Muscle layer of colon (tissue), 2 donors: ENCODE measurements around the gene DUSP6.

Experiments
- H3K27ac ChIP-seq: one replicate; pipeline ENCODE4 v1.7.0; 2013; ENCODE audit warnings: low read depth, mild to moderate bottlenecking, low read length, moderate library complexity
- H3K27me3 ChIP-seq, 2 donors: one replicate each; pipeline ENCODE4 v1.7.0; 2013; ENCODE audit warnings: low read length in 2 of 2, mild to moderate bottlenecking in 2 of 2; ENCODE audit not compliant: insufficient read depth in 2 of 2, control insufficient read depth in 1 of 2
- H3K36me3 ChIP-seq: one replicate; pipeline ENCODE4 v1.7.0; 2013; ENCODE audit warnings: mild to moderate bottlenecking, low read length; ENCODE audit not compliant: insufficient read depth
- H3K4me1 ChIP-seq: one replicate; pipeline ENCODE4 v1.7.0; 2013; ENCODE audit warnings: mild to moderate bottlenecking, low read length; ENCODE audit not compliant: insufficient read depth
- H3K4me3 ChIP-seq, 2 donors: one replicate each; pipeline ENCODE4 v1.7.0; 2013; ENCODE audit warnings: low read length in 2 of 2, low read depth in 1 of 2, mild to moderate bottlenecking in 1 of 2, moderate library complexity in 1 of 2
- H3K9ac ChIP-seq: one replicate; pipeline ENCODE4 v1.7.0; 2013; ENCODE audit warnings: low read length
- H3K9me3 ChIP-seq: one replicate; pipeline ENCODE4 v1.7.0; 2013; ENCODE audit warnings: mild to moderate bottlenecking, low read length
- donor health status: abdominal sarcoma.
- donor health status: Adenocarcinoma of cecum.

DUSP6 gene

DNA sequence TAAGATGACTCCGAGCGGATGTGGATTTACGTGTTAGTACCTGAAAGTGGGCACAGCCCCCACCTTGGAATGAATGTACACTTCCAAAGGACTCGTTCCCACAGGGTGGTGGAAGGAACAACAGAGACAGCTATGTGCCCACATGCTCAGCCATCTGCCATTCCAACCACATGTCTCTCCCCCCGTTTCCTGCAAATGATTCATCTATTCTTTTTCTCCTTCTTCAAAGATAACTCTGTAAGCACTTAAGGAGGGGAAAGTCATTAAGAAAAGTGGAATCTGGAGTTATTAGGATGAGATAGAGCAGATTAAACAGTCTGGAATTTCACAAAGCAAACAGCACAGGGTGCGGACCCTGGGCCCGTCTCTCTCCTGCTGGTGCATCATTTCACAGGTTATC is 18.5 kb upstream of the DUSP6 start:
- H3K4me1 ChIP-seq = peaks cover 5% of the 10 kb centered on the region
- no peaks in the 10 kb centered on the region for H3K9me3 ChIP-seq
- H3K4me3 ChIP-seq = no peak overlapping the region
- no peak overlapping the region for H3K27ac ChIP-seq
- no peaks in the 10 kb centered on the region for H3K36me3 ChIP-seq
- H3K27me3 ChIP-seq = no peaks in the 10 kb centered on the region
- H3K9ac ChIP-seq = no peak overlapping the region

DNA sequence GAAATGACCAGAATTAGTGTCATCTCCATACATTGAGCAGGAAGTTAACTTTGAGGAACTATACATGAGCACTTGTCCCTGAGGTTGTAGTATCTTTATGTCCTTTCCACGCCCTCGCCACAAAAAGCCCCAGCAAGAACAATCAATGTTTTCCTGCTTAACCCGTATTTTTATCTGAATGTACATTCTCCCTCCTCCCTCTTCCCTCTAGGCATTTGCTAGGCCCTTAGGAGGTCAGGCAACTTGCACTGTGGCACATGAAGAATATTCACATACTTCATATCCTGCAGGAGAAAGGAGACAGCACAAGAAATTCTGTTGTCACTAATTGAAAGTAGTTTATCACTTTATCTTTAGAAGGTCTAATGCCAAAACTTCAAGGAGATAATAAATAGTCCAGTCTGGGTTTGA is 18.1 kb upstream of the DUSP6 start:
- Histone ChIP-seq H3K9ac (no peak overlapping the region), H3K4me1 (peaks cover 5% of the 10 kb centered on the region), H3K9me3 (no peaks in the 10 kb centered on the region), H3K27me3 (no peaks in the 10 kb centered on the region), H3K4me3 (no peak overlapping the region), H3K27ac (no peak overlapping the region), H3K36me3 (no peaks in the 10 kb centered on the region)

DNA sequence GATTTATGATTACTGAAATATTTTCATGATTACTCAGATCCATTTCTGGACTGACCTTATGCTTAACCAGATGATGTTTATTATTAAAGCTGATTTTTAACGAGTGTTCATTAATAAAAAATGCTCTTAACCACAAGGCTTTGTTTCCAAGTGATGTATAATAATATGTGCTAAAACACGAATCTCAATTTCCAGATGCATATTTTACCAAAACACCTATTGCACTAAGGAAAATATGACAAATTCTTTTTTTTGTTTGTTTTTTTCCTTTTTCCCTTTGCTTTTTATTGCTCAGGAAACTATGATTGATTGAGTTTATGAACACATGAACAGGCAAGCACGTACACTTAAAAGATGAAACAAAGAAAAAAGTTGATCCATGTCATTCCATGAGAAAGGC is 16.9 kb upstream of the DUSP6 start:
- H3K4me1 ChIP-seq = peaks cover 5% of the 10 kb centered on the region
- no peaks in the 10 kb centered on the region for H3K27me3 ChIP-seq
- H3K4me3 ChIP-seq = no peak overlapping the region
- H3K36me3 ChIP-seq = no peaks in the 10 kb centered on the region
- H3K9me3 ChIP-seq = no peaks in the 10 kb centered on the region
- H3K9ac ChIP-seq = no peak overlapping the region
- H3K27ac ChIP-seq = no peak overlapping the region

DNA sequence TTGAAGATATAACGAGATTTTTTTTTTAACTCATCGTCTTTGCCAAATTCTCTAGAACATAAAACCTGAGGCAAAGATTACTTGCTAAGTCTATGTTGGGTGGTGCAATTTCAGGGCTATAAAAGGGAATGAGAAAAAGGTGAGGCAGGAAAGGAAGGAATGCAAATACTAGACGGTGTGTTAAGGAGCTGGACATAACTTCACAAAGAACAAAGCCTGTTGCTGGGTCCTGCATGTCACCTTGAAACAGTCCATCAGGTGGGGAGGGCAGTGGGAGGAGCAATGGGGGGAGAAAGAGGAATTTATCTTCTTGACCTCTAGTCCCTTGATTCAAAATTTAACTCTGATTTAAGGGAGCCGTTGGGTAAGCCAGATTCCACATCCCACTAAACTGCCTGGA is 16.1 kb upstream of the DUSP6 start:
- H3K9me3 ChIP-seq = no peaks in the 10 kb centered on the region
- H3K27ac ChIP-seq = no peak overlapping the region
- no peak overlapping the region for H3K4me3 ChIP-seq
- no peaks in the 10 kb centered on the region for H3K27me3 ChIP-seq
- H3K9ac ChIP-seq = no peak overlapping the region
- H3K36me3 ChIP-seq = no peaks in the 10 kb centered on the region
- no peaks in the 10 kb centered on the region for H3K4me1 ChIP-seq

DNA sequence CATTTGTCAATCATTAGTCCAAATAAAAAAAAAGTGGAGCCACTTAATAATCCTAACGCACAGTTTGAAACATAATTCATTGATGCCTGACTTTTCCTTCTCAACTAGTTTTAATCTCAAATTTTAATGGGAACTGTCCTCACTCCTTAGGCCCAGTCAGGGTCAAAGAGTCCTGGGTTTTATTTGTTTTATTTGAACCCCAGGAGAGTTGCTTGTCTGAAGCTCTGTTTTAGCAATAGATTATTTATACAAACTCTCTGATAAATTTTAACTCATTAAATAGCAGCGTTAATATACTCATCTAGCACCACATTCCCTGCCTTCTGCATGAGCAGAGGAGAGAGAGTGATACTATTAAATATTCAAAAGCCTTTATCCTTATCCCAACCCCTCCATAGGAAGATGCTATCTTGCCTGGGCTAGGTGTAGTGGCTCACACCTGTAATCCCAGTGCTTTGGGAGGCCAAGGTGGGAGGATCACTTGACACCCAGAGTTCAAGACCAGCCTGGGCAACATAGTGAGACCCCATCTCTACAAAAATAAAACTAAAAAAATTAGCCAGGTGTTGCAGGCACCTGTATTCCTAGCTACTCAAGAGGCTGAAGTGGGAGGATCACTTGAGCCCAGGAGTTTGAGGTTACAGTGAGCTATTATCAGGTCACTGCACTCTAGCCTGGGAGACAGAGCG is 14.5 kb upstream of the DUSP6 start:
- Histone ChIP-seq H3K36me3 (peaks cover 6% of the 10 kb centered on the region), H3K4me1 (no peaks in the 10 kb centered on the region), H3K27ac (no peak overlapping the region), H3K9me3 (no peaks in the 10 kb centered on the region), H3K9ac (no peak overlapping the region), H3K4me3 (no peak overlapping the region), H3K27me3 (no peaks in the 10 kb centered on the region)

DNA sequence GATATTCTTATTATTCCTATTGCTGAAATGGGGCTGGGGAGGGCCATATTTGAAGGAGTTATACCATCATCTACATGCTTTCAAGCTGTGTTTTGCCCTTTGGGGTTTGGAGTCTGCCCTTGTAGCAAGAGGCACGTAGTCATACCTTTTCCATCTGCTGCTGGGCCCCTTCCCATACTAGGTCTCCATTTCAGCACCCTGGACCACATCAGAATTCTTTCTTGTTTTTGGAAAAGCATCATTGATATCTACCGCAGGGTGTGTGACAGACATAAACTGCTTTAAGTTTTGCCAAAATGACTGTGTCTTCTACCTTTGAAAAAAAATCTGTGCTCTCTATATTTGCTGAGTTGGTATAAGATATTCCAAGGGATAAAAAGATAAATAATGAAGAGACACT is 12.3 kb upstream of the DUSP6 start:
- H3K9me3 ChIP-seq = no peaks in the 10 kb centered on the region
- H3K4me1 ChIP-seq = no peaks in the 10 kb centered on the region
- peaks cover 6% of the 10 kb centered on the region for H3K36me3 ChIP-seq
- no peak overlapping the region for H3K27ac ChIP-seq
- H3K4me3 ChIP-seq = no peak overlapping the region
- no peak overlapping the region for H3K9ac ChIP-seq
- H3K27me3 ChIP-seq = no peaks in the 10 kb centered on the region

DNA sequence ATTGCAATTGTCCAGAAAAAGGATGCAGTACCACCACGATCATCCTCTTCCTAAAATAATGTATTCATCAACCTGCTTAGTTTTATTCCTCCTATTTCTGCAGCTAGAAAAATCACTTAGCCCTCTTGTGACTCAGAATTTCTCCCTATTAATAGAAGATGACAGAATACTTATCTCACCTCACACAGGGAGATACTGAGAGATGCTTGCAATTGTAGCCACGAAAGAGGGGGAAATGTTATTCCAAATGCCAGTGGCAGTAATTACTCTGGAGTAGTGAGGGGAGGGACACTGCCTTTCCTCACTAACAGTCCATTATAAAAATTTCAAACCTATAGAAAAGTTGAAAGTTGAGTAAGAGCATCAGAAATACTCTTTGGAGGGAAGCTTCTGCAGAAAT is 11.8 kb upstream of the DUSP6 start:
- H3K27ac ChIP-seq = no peak overlapping the region
- no peak overlapping the region for H3K9ac ChIP-seq
- peaks cover 6% of the 10 kb centered on the region for H3K36me3 ChIP-seq
- no peaks in the 10 kb centered on the region for H3K4me1 ChIP-seq
- H3K27me3 ChIP-seq = no peaks in the 10 kb centered on the region
- no peak overlapping the region for H3K4me3 ChIP-seq
- no peaks in the 10 kb centered on the region for H3K9me3 ChIP-seq

DNA sequence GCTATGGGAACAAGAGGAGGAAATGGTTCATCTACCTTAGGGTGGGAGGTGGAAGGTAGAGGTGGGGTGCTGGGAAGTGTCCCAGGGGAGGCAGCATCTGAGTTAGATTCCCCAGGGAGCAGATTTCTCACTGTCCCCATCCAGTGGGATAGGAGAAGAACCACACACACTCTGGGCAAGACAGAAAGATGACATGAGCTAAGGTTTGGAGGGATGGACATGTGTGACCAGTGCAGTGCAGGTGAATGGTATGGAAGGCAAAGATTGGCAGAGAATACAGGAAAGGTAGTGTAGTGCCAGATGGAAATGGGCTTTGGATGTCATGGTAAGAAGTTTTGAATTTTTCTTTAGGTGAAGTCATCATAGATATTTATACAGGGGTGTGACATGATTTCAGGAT is 11.3 kb upstream of the DUSP6 start:
- H3K27ac ChIP-seq = no peak overlapping the region

DNA sequence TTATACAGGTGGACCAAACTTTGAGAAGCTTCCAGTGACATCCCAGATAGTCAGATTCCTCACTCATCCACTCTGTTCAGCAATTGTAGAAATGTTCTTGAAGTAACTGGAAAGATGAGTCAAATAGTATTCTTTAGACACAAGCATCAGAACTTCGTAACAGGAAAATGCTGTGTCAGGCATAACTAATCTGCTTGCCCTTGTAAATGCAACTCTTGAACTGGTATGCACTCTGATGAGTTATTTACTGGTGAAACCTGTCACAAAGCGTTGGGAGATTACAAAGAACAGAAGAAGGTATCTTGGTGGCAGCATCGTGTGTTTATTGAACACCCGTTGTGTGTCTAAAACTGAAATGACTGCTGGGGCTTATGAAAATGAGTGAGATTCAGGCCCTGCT is 10.8 kb upstream of the DUSP6 start:
- Histone ChIP-seq H3K4me1 (no peaks in the 10 kb centered on the region), H3K9ac (no peak overlapping the region), H3K36me3 (peaks cover 6% of the 10 kb centered on the region), H3K27me3 (no peaks in the 10 kb centered on the region), H3K27ac (no peak overlapping the region), H3K4me3 (no peak overlapping the region), H3K9me3 (no peaks in the 10 kb centered on the region)

More for the DNA sequence above, 11.3 kb upstream of the DUSP6 start:
- Histone ChIP-seq H3K36me3 (peaks cover 6% of the 10 kb centered on the region), H3K4me1 (no peaks in the 10 kb centered on the region), H3K9ac (no peak overlapping the region), H3K4me3 (no peak overlapping the region), H3K9me3 (no peaks in the 10 kb centered on the region), H3K27me3 (no peaks in the 10 kb centered on the region)

DNA sequence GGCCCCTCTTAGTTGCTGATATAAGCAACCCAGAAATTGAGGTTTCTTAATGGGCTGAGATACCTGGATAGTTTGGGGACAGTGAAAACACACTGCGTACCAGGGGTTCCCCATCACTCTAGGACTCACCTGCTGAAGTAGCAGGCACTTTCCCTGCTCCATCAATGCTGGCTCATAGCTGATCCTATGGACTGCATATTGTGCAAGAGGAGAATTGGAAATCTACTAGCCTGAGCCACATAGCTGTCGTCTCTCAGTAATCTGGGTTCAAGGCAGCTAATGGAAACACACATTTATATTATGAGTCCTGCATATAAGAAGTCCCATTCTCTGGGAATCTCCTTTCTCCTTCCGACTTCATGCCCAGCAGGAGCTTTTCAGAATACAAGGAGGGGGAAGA is 7.3 kb upstream of the DUSP6 start:
- no peak overlapping the region for H3K27ac ChIP-seq

DNA sequence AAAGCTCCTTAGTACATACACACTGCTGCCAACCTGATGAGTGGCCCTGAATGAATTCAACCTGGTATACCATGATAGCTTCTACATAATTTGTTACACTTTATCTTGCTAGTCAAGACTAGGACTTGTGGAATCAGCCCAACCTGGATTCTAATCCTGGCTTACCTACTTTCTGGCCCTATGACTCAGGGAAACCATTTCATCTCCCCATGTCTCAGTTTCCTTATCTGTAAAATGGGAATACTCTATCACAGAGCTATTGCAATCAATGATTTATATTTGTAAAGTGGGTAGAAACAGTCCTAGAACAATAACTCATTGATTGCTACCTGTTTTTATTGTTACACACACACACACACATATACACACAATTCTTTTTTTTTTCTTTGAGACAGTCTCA is 6.5 kb upstream of the DUSP6 start:
- Histone ChIP-seq H3K27ac (no peak overlapping the region), H3K27me3 (no peaks in the 10 kb centered on the region), H3K4me1 (peaks cover 15% of the 10 kb centered on the region), H3K9ac (no peak overlapping the region), H3K36me3 (peaks cover 6% of the 10 kb centered on the region), H3K9me3 (no peaks in the 10 kb centered on the region), H3K4me3 (no peak overlapping the region)

More for the DNA sequence above, 7.3 kb upstream of the DUSP6 start:
- no peaks in the 10 kb centered on the region for H3K27me3 ChIP-seq
- H3K4me3 ChIP-seq = no peak overlapping the region
- H3K9ac ChIP-seq = no peak overlapping the region
- no peaks in the 10 kb centered on the region for H3K9me3 ChIP-seq
- H3K4me1 ChIP-seq = peaks cover 13% of the 10 kb centered on the region
- H3K36me3 ChIP-seq = peaks cover 6% of the 10 kb centered on the region

DNA sequence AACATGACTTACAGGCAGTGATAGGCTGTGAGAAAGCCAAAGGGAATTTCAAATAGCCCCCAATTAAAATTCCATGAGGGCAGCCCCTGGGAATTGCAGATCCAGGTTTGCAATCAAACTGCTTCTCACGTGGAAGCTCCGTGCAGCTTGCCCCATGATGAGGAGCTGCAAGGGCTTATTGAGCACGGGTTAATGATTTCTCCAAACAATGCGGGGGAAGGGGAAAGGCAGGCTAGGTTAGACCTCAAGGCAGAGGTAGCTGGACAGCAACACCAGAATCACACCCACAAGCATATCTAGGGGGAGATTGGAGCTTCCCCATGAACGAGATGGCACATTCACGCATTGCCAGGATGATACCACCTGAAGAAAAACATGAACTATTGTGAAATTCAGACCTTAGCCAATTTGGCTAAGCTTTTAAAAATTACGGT is 5.0 kb upstream of the DUSP6 start:
- Histone ChIP-seq H3K36me3 (peaks cover 3% of the 10 kb centered on the region), H3K9me3 (no peaks in the 10 kb centered on the region), H3K9ac (no peak overlapping the region), H3K4me1 (peaks cover 15% of the 10 kb centered on the region), H3K27me3 (no peaks in the 10 kb centered on the region), H3K27ac (no peak overlapping the region), H3K4me3 (no peak overlapping the region)
